ENCODE data around the gene KCNAB2.

KCNAB2 gene

DNA sequence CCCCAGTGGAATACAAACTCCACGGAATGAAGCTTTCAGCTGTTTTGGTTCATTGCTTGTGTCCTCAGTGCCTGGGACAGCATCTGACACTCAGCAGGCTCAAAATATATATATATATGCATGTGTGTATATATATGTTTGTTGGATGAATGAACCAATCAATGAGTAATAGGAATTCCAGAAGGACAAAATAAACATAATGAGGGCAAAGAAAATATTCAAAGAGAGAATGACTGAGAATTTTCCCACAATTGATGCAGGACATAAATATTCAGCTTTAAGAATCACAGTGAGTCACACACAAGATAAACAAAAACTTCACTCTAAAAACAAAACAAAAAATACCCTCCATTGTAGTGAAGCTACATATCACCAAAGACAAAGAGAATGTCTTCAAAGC, 70.4 kb downstream of the KCNAB2 start:
- Histone ChIP-seq H3K27me3 (ENCODE audit: control insufficient read depth, insufficient read depth, low read length, poor library complexity, severe bottlenecking) (no peaks in the 10 kb centered on the region), H3K36me3 (ENCODE audit: control insufficient read depth, insufficient read depth, low read length) (no peaks in the 10 kb centered on the region), H3K4me1 (ENCODE audit: control insufficient read depth, insufficient read depth, low read length) (no peaks in the 10 kb centered on the region), H3K4me3 (ENCODE audit: insufficient read depth, low read depth, low read length) (no peak overlapping the region), H3K9me3 (ENCODE audit: control insufficient read depth, low read length) (no peaks in the 10 kb centered on the region), H3K27ac (ENCODE audit: insufficient read depth, low read depth, low read length, poor library complexity, severe bottlenecking) (no peak overlapping the region)
- WGBS, 2 experiments: 80 to 84% methylated on average over 1 of the region's 1 CpG

DNA sequence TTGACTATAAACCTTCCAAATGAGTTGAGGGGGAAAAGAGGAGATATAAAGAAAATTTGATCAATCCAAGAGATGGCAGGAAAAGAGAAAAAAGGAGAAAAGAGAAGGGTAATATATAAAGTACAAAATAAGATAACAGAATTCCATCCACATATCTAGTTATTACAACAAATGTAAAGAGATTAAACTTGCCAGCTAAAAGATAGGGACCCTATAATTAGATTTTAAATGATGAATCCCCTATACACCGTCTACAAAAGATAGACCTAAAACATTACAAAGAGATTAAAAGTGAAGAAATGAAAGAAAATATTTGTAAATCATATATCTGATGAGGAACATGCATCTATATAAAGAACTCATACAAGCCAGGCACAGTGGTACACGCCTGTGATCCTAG, 71.4 kb downstream of the KCNAB2 start:
- no peaks in the 10 kb centered on the region for H3K4me1 ChIP-seq (ENCODE audit: control insufficient read depth, insufficient read depth, low read length)
- H3K9me3 ChIP-seq (ENCODE audit: control insufficient read depth, low read length): no peaks in the 10 kb centered on the region
- no peaks in the 10 kb centered on the region for H3K36me3 ChIP-seq (ENCODE audit: control insufficient read depth, insufficient read depth, low read length)
- H3K4me3 ChIP-seq (ENCODE audit: insufficient read depth, low read depth, low read length): no peak overlapping the region
- H3K27ac ChIP-seq (ENCODE audit: insufficient read depth, low read depth, low read length, poor library complexity, severe bottlenecking): no peak overlapping the region
- WGBS, 2 experiments: 80 to 100% methylated on average over 1 of the region's 2 CpGs
- H3K27me3 ChIP-seq (ENCODE audit: control insufficient read depth, insufficient read depth, low read length, poor library complexity, severe bottlenecking): no peaks in the 10 kb centered on the region

GRCh38 chr1:6117624-6118023, 71.9 kb downstream of the KCNAB2 start:
- no peak overlapping the region for H3K27ac ChIP-seq (ENCODE audit: insufficient read depth, low read depth, low read length, poor library complexity, severe bottlenecking)
- no peaks in the 10 kb centered on the region for H3K36me3 ChIP-seq (ENCODE audit: control insufficient read depth, insufficient read depth, low read length)
- no peaks in the 10 kb centered on the region for H3K9me3 ChIP-seq (ENCODE audit: control insufficient read depth, low read length)
- H3K27me3 ChIP-seq (ENCODE audit: control insufficient read depth, insufficient read depth, low read length, poor library complexity, severe bottlenecking): no peaks in the 10 kb centered on the region
- H3K4me3 ChIP-seq (ENCODE audit: insufficient read depth, low read depth, low read length): no peak overlapping the region
- no peaks in the 10 kb centered on the region for H3K4me1 ChIP-seq (ENCODE audit: control insufficient read depth, insufficient read depth, low read length)

GRCh38 chr1:6118415-6118814, 72.7 kb downstream of the KCNAB2 start:
- Histone ChIP-seq H3K4me3 (ENCODE audit: insufficient read depth, low read depth, low read length) (no peak overlapping the region), H3K4me1 (ENCODE audit: control insufficient read depth, insufficient read depth, low read length) (no peaks in the 10 kb centered on the region), H3K27ac (ENCODE audit: insufficient read depth, low read depth, low read length, poor library complexity, severe bottlenecking) (no peak overlapping the region), H3K9me3 (ENCODE audit: control insufficient read depth, low read length) (no peaks in the 10 kb centered on the region), H3K27me3 (ENCODE audit: control insufficient read depth, insufficient read depth, low read length, poor library complexity, severe bottlenecking) (no peaks in the 10 kb centered on the region), H3K36me3 (ENCODE audit: control insufficient read depth, insufficient read depth, low read length) (no peaks in the 10 kb centered on the region)
- WGBS, 2 experiments: 89 to 93% methylated on average over 3 of the region's 3 CpGs

GRCh38 chr1:6121021-6121421, 75.3 kb downstream of the KCNAB2 start:
- 89 to 90% methylated on average over 18 of the region's 18 CpGs for WGBS, 2 experiments
- Histone ChIP-seq H3K4me3 (ENCODE audit: insufficient read depth, low read depth, low read length) (no peak overlapping the region), H3K4me1 (ENCODE audit: control insufficient read depth, insufficient read depth, low read length) (no peaks in the 10 kb centered on the region), H3K27ac (ENCODE audit: insufficient read depth, low read depth, low read length, poor library complexity, severe bottlenecking) (no peak overlapping the region), H3K9me3 (ENCODE audit: control insufficient read depth, low read length) (no peaks in the 10 kb centered on the region), H3K36me3 (ENCODE audit: control insufficient read depth, insufficient read depth, low read length) (no peaks in the 10 kb centered on the region), H3K27me3 (ENCODE audit: control insufficient read depth, insufficient read depth, low read length, poor library complexity, severe bottlenecking) (no peaks in the 10 kb centered on the region)

DNA sequence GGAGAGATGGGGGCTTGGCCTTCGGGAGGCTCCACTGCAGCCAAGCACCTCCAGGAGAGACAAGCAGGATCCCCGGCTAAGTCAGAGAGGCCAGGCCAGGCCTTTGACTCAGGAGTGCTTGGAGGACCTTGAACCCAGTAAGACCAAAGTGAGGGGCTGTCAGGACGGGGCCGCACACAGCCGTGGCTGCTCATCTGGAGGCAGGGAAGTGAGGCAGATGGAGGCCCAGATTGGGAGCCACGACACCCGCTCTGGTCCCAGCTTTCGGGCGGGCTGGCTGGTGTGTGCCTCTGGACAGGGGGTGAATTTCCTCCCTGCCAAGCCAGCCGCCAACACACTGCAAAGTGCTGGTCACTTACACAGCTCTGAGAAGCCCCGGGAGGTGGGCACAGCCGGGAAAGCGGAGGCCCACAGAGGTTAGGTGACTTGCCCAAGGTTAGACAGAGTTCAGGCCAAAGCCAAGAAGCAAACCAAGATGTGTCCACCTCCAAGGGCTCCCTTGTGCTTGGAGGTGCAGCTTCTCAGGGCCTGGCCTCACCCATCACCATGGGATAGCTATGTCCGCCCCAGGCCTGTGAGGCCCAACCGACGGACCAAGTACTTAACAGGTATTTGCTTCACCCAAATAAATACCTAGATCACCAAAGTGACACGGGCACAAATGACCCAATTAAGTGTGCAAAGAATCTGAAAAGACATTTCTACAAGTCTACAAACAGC, 76.1 kb downstream of the KCNAB2 start:
- H3K27me3 ChIP-seq (ENCODE audit: control insufficient read depth, insufficient read depth, low read length, poor library complexity, severe bottlenecking): no peaks in the 10 kb centered on the region
- H3K27ac ChIP-seq (ENCODE audit: insufficient read depth, low read depth, low read length, poor library complexity, severe bottlenecking): no peak overlapping the region
- H3K36me3 ChIP-seq (ENCODE audit: control insufficient read depth, insufficient read depth, low read length): no peaks in the 10 kb centered on the region
- H3K9me3 ChIP-seq (ENCODE audit: control insufficient read depth, low read length): no peaks in the 10 kb centered on the region
- no peaks in the 10 kb centered on the region for H3K4me1 ChIP-seq (ENCODE audit: control insufficient read depth, insufficient read depth, low read length)
- WGBS, 2 experiments: 95% methylated on average over 17 of the region's 17 CpGs
- H3K4me3 ChIP-seq (ENCODE audit: insufficient read depth, low read depth, low read length): no peak overlapping the region

- Histone ChIP-seq H3K9me3 (ENCODE audit: control insufficient read depth, low read length) (no peaks in the 10 kb centered on the region), H3K4me1 (ENCODE audit: control insufficient read depth, insufficient read depth, low read length) (no peaks in the 10 kb centered on the region), H3K27me3 (ENCODE audit: control insufficient read depth, insufficient read depth, low read length, poor library complexity, severe bottlenecking) (no peaks in the 10 kb centered on the region), H3K4me3 (ENCODE audit: insufficient read depth, low read depth, low read length) (no peak overlapping the region), H3K36me3 (ENCODE audit: control insufficient read depth, insufficient read depth, low read length) (no peaks in the 10 kb centered on the region), H3K27ac (ENCODE audit: insufficient read depth, low read depth, low read length, poor library complexity, severe bottlenecking) (no peak overlapping the region)
- WGBS, 2 experiments: 93 to 97% methylated on average over 7 of the region's 7 CpGs
These were observed 77.4 kb downstream of the KCNAB2 start for GRCh38 chr1:6123083-6123482.

DNA sequence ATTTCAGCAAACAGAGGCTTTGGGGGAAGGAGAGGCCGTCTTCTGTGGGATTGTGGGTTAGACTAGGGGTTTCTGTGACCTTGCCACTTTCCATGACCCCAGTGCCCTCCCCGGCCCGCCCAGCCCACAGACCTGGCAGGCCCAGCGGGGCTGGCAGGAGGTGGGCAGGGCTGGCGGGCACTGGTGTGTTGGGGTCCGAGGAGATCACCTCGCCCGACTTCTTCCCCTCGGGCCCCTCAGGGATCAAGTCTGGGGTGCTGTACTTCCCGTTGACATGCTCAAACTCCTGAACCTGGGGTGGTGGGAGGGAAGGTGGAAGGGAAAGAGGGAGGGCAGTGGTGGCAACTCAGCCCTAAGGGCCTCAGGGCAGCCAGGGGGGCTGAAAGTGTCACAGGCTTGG, 78.1 kb downstream of the KCNAB2 start:
- Histone ChIP-seq H3K4me3 (ENCODE audit: insufficient read depth, low read depth, low read length) (no peak overlapping the region), H3K9me3 (ENCODE audit: control insufficient read depth, low read length) (no peaks in the 10 kb centered on the region), H3K4me1 (ENCODE audit: control insufficient read depth, insufficient read depth, low read length) (no peaks in the 10 kb centered on the region), H3K27me3 (ENCODE audit: control insufficient read depth, insufficient read depth, low read length, poor library complexity, severe bottlenecking) (no peaks in the 10 kb centered on the region), H3K27ac (ENCODE audit: insufficient read depth, low read depth, low read length, poor library complexity, severe bottlenecking) (no peak overlapping the region), H3K36me3 (ENCODE audit: control insufficient read depth, insufficient read depth, low read length) (no peaks in the 10 kb centered on the region)
- 92 to 95% methylated on average over 10 of the region's 10 CpGs for WGBS, 2 experiments

GRCh38 chr1:6124341-6124740, 78.7 kb downstream of the KCNAB2 start:
- H3K4me3 ChIP-seq (ENCODE audit: insufficient read depth, low read depth, low read length): no peak overlapping the region
- no peak overlapping the region for H3K27ac ChIP-seq (ENCODE audit: insufficient read depth, low read depth, low read length, poor library complexity, severe bottlenecking)
- H3K27me3 ChIP-seq (ENCODE audit: control insufficient read depth, insufficient read depth, low read length, poor library complexity, severe bottlenecking): no peaks in the 10 kb centered on the region
- no peaks in the 10 kb centered on the region for H3K36me3 ChIP-seq (ENCODE audit: control insufficient read depth, insufficient read depth, low read length)
- no peaks in the 10 kb centered on the region for H3K4me1 ChIP-seq (ENCODE audit: control insufficient read depth, insufficient read depth, low read length)
- 93 to 96% methylated on average over 12 of the region's 12 CpGs for WGBS, 2 experiments
- no peaks in the 10 kb centered on the region for H3K9me3 ChIP-seq (ENCODE audit: control insufficient read depth, low read length)

GRCh38 chr1:6124746-6125365, 79.2 kb downstream of the KCNAB2 start:
- Histone ChIP-seq H3K27me3 (ENCODE audit: control insufficient read depth, insufficient read depth, low read length, poor library complexity, severe bottlenecking) (no peaks in the 10 kb centered on the region), H3K36me3 (ENCODE audit: control insufficient read depth, insufficient read depth, low read length) (no peaks in the 10 kb centered on the region), H3K9me3 (ENCODE audit: control insufficient read depth, low read length) (no peaks in the 10 kb centered on the region), H3K4me1 (ENCODE audit: control insufficient read depth, insufficient read depth, low read length) (no peaks in the 10 kb centered on the region), H3K4me3 (ENCODE audit: insufficient read depth, low read depth, low read length) (no peak overlapping the region), H3K27ac (ENCODE audit: insufficient read depth, low read depth, low read length, poor library complexity, severe bottlenecking) (no peak overlapping the region)
- 91 to 93% methylated on average over 21 of the region's 21 CpGs for WGBS, 2 experiments

Measured in ectodermal cell (in vitro differentiated cells).